Prostate gland (tissue), 2 donors: ENCODE results near the gene GALNT14. TPM values are rescaled to one million over a fixed set of nuclear protein-coding genes. Genes with fewer than 3 reads are reported as not detected.

Experiments used
- DNase-seq: peaks from one replicate; pipeline ENCODE4 v3.0.0-alpha.2; 2019; ENCODE audit warnings: low spot score
- H3K27ac ChIP-seq, 2 donors: fragments of 200-600 bp; sonication (generic); 2 replicates each; pipeline ENCODE4 v1.5.1; 2017 to 2019
- H3K27me3 ChIP-seq: fragments of 200-600 bp; sonication (generic); replicated peaks from 2 replicates; pipeline ENCODE4 v1.5.1; 2019; ENCODE audit not compliant: insufficient read depth
- H3K36me3 ChIP-seq, 2 donors: fragments of 200-600 bp; sonication (generic); 1 replicate in 1 of 2; 2 replicates in 1 of 2; pipeline versions ENCODE4 v1.5.1 to v1.8.1; 2017 to 2019
- H3K4me1 ChIP-seq: fragments of 200-600 bp; sonication (generic); replicated peaks from 2 replicates; pipeline ENCODE4 v1.5.1; 2019
- H3K4me3 ChIP-seq, 2 donors: fragments of 200-600 bp; sonication (generic); 2 replicates each; pipeline ENCODE4 v1.5.1; 2017 to 2019
- H3K9me3 ChIP-seq: fragments of 200-600 bp; sonication (generic); 2 replicates; pipeline ENCODE4 v1.5.1; 2017
- CTCF ChIP-seq, 4 experiments: fragments of 200-600 bp in 2 of 4; fragments of 450-650 bp in 2 of 4; sonication (generic) in 2 of 4; IDR thresholded peaks; 1 replicate in 3 of 4; 2 replicates in 1 of 4; pipeline ENCODE4 v1.5.1; 2016 to 2019; ENCODE audit warnings: antibody characterized with exemption in 4 of 4, mild to moderate bottlenecking in 2 of 4, moderate library complexity in 2 of 4
- POLR2A ChIP-seq: fragments of 450-650 bp; IDR thresholded peaks from one replicate; pipeline ENCODE4 v1.6.1; 2016; ENCODE audit warnings: antibody characterized with exemption, mild to moderate bottlenecking
- POLR2AphosphoS5 ChIP-seq: sonication (generic); formaldehyde crosslinking; IDR thresholded peaks from one replicate; pipeline ENCODE4 v1.6.1; 2017; ENCODE audit warnings: antibody characterized with exemption
- WGBS: methylation state at CpG from one replicate; pipeline ENCODE4 v1.1.5; 2018; 5-methylcytosine and 5-hydroxymethylcytosine counted together
- intact Hi-C: fragments of 100-400 bp; cut with DNase I; formaldehyde crosslinking; loops from one replicate; pipeline ENCODE4 v1.14.2; 2022
- total RNA-seq, 2 donors: library from RNA; depleted of rRNA; stranded (reverse); fragments of >200 nt; gene quantifications; one replicate each; pipeline ENCODE4 v1.1.0, GENCODE V29; 2016

GALNT14 gene
- total RNA-seq, 2 donors from 2014 or later, result 0.59 to 15.5 TPM

GRCh38 chr2:31136732-31137131 is 1.5 kb downstream of the GALNT14 start:
- H3K4me1 ChIP-seq, result peaks cover 8% of the 10 kb centered on the region
- 53% methylated on average over 10 of the region's 10 CpGs for whole genome bisulfite sequencing
- TF ChIP-seq CTCF (IDR thresholded peaks at IDR 0.05) (no peak), POLR2AphosphoS5 (no peak), POLR2A (no peak)
- no peak overlapping the region for H3K27ac ChIP-seq
- peaks cover 2% of the 10 kb centered on the region for H3K27me3 ChIP-seq
- H3K9me3 ChIP-seq, result no peaks in the 10 kb centered on the region
- no peak for DNase-seq
- H3K36me3 ChIP-seq, result no peaks in the 10 kb centered on the region
- H3K4me3 ChIP-seq, result no peak overlapping the region
- intact Hi-C loops, result no loop called here

DNA sequence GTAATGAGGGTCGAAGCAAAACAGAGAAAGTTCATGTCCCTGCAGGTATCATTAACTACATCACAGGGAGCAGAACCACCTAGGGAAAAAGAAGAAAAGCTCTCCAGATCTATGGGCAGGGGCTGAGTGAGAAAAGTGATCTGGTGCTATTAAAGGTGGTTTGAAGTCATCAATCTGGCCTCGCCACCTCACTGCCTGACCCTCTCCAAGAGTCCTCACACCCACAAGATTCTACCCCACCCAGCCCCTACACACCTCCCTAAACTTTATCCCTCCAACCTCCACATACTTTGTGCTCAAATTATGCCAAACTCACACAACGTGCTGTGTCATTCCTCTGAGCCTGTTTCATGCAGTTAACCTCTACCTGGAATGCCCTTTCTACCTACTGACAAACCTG is 2.2 kb downstream of the GALNT14 start:
- WGBS, result 70% methylated on average over 3 of the region's 3 CpGs
- peaks cover 8% of the 10 kb centered on the region for H3K4me1 ChIP-seq
- peaks cover 2% of the 10 kb centered on the region for H3K27me3 ChIP-seq
- no peak overlapping the region for H3K27ac ChIP-seq
- H3K4me3 ChIP-seq, result no peak overlapping the region
- DNase-seq, result no peak
- no peaks in the 10 kb centered on the region for H3K36me3 ChIP-seq
- no peaks in the 10 kb centered on the region for H3K9me3 ChIP-seq
- TF ChIP-seq CTCF (IDR thresholded peaks at IDR 0.05) (no peak), POLR2AphosphoS5 (no peak), POLR2A (no peak)
- intact Hi-C loops, result no loop called here

GRCh38 chr2:31134480-31134879 is 3.8 kb downstream of the GALNT14 start:
- 97% methylated on average over 5 of the region's 5 CpGs for WGBS
- Histone ChIP-seq H3K9me3 (no peaks in the 10 kb centered on the region), H3K36me3 (no peaks in the 10 kb centered on the region), H3K4me1 (peaks cover 8% of the 10 kb centered on the region), H3K27ac (no peak overlapping the region), H3K4me3 (no peak overlapping the region), H3K27me3 (peaks cover 2% of the 10 kb centered on the region)
- no peak for DNase-seq
- TF ChIP-seq POLR2AphosphoS5, result no peak
- intact Hi-C loops, result no loop called here

- Histone ChIP-seq H3K9me3 (no peaks in the 10 kb centered on the region), H3K27ac (no peak overlapping the region), H3K4me1 (peaks cover 6% of the 10 kb centered on the region), H3K27me3 (peaks cover 2% of the 10 kb centered on the region), H3K4me3 (no peak overlapping the region), H3K36me3 (no peaks in the 10 kb centered on the region)
- DNase-seq, result no peak
- intact Hi-C loops, result no loop called here
- 84% methylated on average over 5 of the region's 5 CpGs for WGBS
- no peak for TF ChIP-seq CTCF (IDR thresholded peaks at IDR 0.05)
- no peak for TF ChIP-seq POLR2A
- no peak for TF ChIP-seq POLR2AphosphoS5
Measured at GRCh38 chr2:31132786-31133185, 5.5 kb downstream of the GALNT14 start.

GRCh38 chr2:31131871-31132270 is 6.4 kb downstream of the GALNT14 start:
- Histone ChIP-seq H3K9me3 (no peaks in the 10 kb centered on the region), H3K4me3 (no peak overlapping the region), H3K27me3 (peaks cover 2% of the 10 kb centered on the region), H3K27ac (no peak overlapping the region), H3K4me1 (no peaks in the 10 kb centered on the region), H3K36me3 (no peaks in the 10 kb centered on the region)
- intact Hi-C loops, result no loop called here
- no peak for DNase-seq
- TF ChIP-seq CTCF (IDR thresholded peaks at IDR 0.05) (no peak), POLR2A (no peak), POLR2AphosphoS5 (no peak)
- WGBS, result 77% methylated on average over 4 of the region's 4 CpGs
